Muscle of leg (tissue), 11 donors: Measurements from ENCODE around the gene ATP6V0E2. TPM values are rescaled to one million over a fixed set of nuclear protein-coding genes. Genes with fewer than 3 reads are reported as not detected.

Experiments used
- DNase-seq: peaks from one replicate; pipeline ENCODE4 v3.0.0; 2013
- H3K27ac ChIP-seq: one replicate; pipeline ENCODE4 v1.5.1; 2013; ENCODE audit warnings: mild to moderate bottlenecking, low read length, control low read depth
- H3K27me3 ChIP-seq: one replicate; pipeline ENCODE4 v1.6.1; 2013; ENCODE audit warnings: low read length; ENCODE audit not compliant: control insufficient read depth, insufficient read depth
- H3K36me3 ChIP-seq: one replicate; pipeline ENCODE4 v1.6.1; 2013; ENCODE audit warnings: low read length; ENCODE audit not compliant: control insufficient read depth, insufficient read depth
- H3K4me1 ChIP-seq: one replicate; pipeline ENCODE4 v1.6.1; 2013; ENCODE audit warnings: low read length; ENCODE audit not compliant: control insufficient read depth, insufficient read depth
- H3K4me3 ChIP-seq: one replicate; pipeline ENCODE4 v1.5.1; 2013; ENCODE audit warnings: low read length, control low read depth
- H3K9me3 ChIP-seq: replicated peaks from 2 replicates; pipeline ENCODE4 v1.6.1; 2013; ENCODE audit warnings: low read depth, low read length; ENCODE audit not compliant: control insufficient read depth
- WGBS: methylation state at CpG from one replicate; pipeline ENCODE4 v1.1.5; 2013; ENCODE audit warnings: missing lambda C conversion rate; ENCODE audit not compliant: insufficient coverage; 5-methylcytosine and 5-hydroxymethylcytosine counted together
- polyA plus RNA-seq, 8 donors: library from polyadenylated mRNA; unstranded; fragments of 120-200 nt; gene quantifications; one replicate each; pipeline versions ENCODE4 v1.2.1 to v1.2.3, GENCODE V29; 2013; ENCODE audit warnings: inconsistent platforms in 1 of 8, low replicate concordance in 1 of 8; ENCODE audit not compliant: insufficient read length in 8 of 8, insufficient read depth in 1 of 8
- total RNA-seq: library from RNA; stranded (reverse); fragments of 120-200 nt; gene quantifications from one replicate; pipeline ENCODE4 v1.2.4, GENCODE V29; 2013

Gene ATP6V0E2
- total and polyA plus RNA-seq, 9 donors: 6.5 to 12.4 (median 8.7) TPM

- Histone ChIP-seq H3K27me3 (no peaks in the 10 kb centered on the region), H3K9me3 (no peaks in the 10 kb centered on the region), H3K4me1 (peaks cover 56% of the 10 kb centered on the region), H3K36me3 (no peaks in the 10 kb centered on the region), H3K27ac (no peak overlapping the region), H3K4me3 (no peak overlapping the region)
- WGBS: 85% methylated on average over 9 of the region's 14 CpGs
- DNase-seq: no peak
Measured at GRCh38 chr7:149879271-149879743, 5.5 kb downstream of the ATP6V0E2 start.

GRCh38 chr7:149879766-149880637, 6.2 kb downstream of the ATP6V0E2 start:
- Histone ChIP-seq H3K4me3 (no peak overlapping the region), H3K9me3 (no peaks in the 10 kb centered on the region), H3K36me3 (no peaks in the 10 kb centered on the region), H3K27ac (no peak overlapping the region), H3K27me3 (no peaks in the 10 kb centered on the region), H3K4me1 (peaks cover 57% of the 10 kb centered on the region)
- DNase-seq: no peak
- 82% methylated on average over 9 of the region's 16 CpGs for WGBS

- Histone ChIP-seq H3K27me3 (no peaks in the 10 kb centered on the region), H3K36me3 (no peaks in the 10 kb centered on the region), H3K9me3 (no peaks in the 10 kb centered on the region), H3K27ac (peak overlapping the region; percentile 13), H3K4me3 (no peak overlapping the region), H3K4me1 (peaks cover 64% of the 10 kb centered on the region)
- DNase-seq: peak; percentile 61
- 58% methylated on average over 13 of the region's 14 CpGs for WGBS
Measured at GRCh38 chr7:149880638-149881311, 7.0 kb downstream of the ATP6V0E2 start.

- DNase-seq: no peak
- peaks cover 71% of the 10 kb centered on the region for H3K4me1 ChIP-seq
- H3K27me3 ChIP-seq: no peaks in the 10 kb centered on the region
- H3K4me3 ChIP-seq: no peak overlapping the region
- H3K9me3 ChIP-seq: no peaks in the 10 kb centered on the region
- peak overlapping the region; percentile 13 for H3K27ac ChIP-seq
- no peaks in the 10 kb centered on the region for H3K36me3 ChIP-seq
- WGBS: 74% methylated on average over 17 of the region's 19 CpGs
Measured at GRCh38 chr7:149881328-149882247, 7.8 kb downstream of the ATP6V0E2 start.

- no peak overlapping the region for H3K4me3 ChIP-seq
- peak; percentile 55 for DNase-seq
- H3K27me3 ChIP-seq: no peaks in the 10 kb centered on the region
- H3K4me1 ChIP-seq: peaks cover 73% of the 10 kb centered on the region
- no peaks in the 10 kb centered on the region for H3K36me3 ChIP-seq
- WGBS: 45% methylated on average over 4 of the region's 11 CpGs
- H3K27ac ChIP-seq: peak overlapping the region; percentile 47
- no peaks in the 10 kb centered on the region for H3K9me3 ChIP-seq
Measured at GRCh38 chr7:149882248-149883047, 8.7 kb downstream of the ATP6V0E2 start.

- WGBS: 45% methylated on average over 6 of the region's 8 CpGs
- peaks cover 73% of the 10 kb centered on the region for H3K4me1 ChIP-seq
- DNase-seq: no peak
- no peaks in the 10 kb centered on the region for H3K36me3 ChIP-seq
- H3K9me3 ChIP-seq: no peaks in the 10 kb centered on the region
- no peaks in the 10 kb centered on the region for H3K27me3 ChIP-seq
- no peak overlapping the region for H3K4me3 ChIP-seq
- peak overlapping the region; percentile 15 for H3K27ac ChIP-seq
Measured at GRCh38 chr7:149883048-149883438, 9.3 kb downstream of the ATP6V0E2 start.

GRCh38 chr7:149883452-149883861, 9.7 kb downstream of the ATP6V0E2 start:
- Histone ChIP-seq H3K4me1 (peaks cover 73% of the 10 kb centered on the region), H3K36me3 (no peaks in the 10 kb centered on the region), H3K27me3 (no peaks in the 10 kb centered on the region), H3K9me3 (no peaks in the 10 kb centered on the region), H3K27ac (no peak overlapping the region), H3K4me3 (no peak overlapping the region)
- peak; percentile 53 for DNase-seq
- 39% methylated on average over 12 of the region's 12 CpGs for WGBS

- H3K27me3 ChIP-seq: no peaks in the 10 kb centered on the region
- H3K4me1 ChIP-seq: peaks cover 72% of the 10 kb centered on the region
Measured at GRCh38 chr7:149884016-149884415, 10.2 kb downstream of the ATP6V0E2 start.

GRCh38 chr7:149884541-149884940, 10.8 kb downstream of the ATP6V0E2 start:
- no peaks in the 10 kb centered on the region for H3K9me3 ChIP-seq
- DNase-seq: peak; percentile 69
- no peaks in the 10 kb centered on the region for H3K27me3 ChIP-seq
- H3K36me3 ChIP-seq: no peaks in the 10 kb centered on the region
- H3K4me1 ChIP-seq: peaks cover 68% of the 10 kb centered on the region
- 60% methylated on average over 1 of the region's 2 CpGs for WGBS
- H3K27ac ChIP-seq: no peak overlapping the region
- H3K4me3 ChIP-seq: no peak overlapping the region

More at GRCh38 chr7:149884016-149884415, 10.2 kb downstream of the ATP6V0E2 start:
- DNase-seq: no peak
- H3K36me3 ChIP-seq: no peaks in the 10 kb centered on the region
- WGBS: 68% methylated on average over 4 of the region's 4 CpGs
- no peaks in the 10 kb centered on the region for H3K9me3 ChIP-seq
- peak overlapping the region; percentile 25 for H3K27ac ChIP-seq
- no peak overlapping the region for H3K4me3 ChIP-seq
